T-helper 9 cell (primary cell): ENCODE data around the gene CPNE1.

Source experiments
- DNase-seq: peaks from one replicate; pipeline ENCODE4 v3.0.0-alpha.2; 2020

CPNE1 gene

GRCh38 chr20:35618263-35619131, 46.2 kb downstream of the CPNE1 start:
- DNase-seq = peak; percentile 16

- DNase-seq = peak; percentile 17
Measured at GRCh38 chr20:35617397-35618262, 47.1 kb downstream of the CPNE1 start.

DNA sequence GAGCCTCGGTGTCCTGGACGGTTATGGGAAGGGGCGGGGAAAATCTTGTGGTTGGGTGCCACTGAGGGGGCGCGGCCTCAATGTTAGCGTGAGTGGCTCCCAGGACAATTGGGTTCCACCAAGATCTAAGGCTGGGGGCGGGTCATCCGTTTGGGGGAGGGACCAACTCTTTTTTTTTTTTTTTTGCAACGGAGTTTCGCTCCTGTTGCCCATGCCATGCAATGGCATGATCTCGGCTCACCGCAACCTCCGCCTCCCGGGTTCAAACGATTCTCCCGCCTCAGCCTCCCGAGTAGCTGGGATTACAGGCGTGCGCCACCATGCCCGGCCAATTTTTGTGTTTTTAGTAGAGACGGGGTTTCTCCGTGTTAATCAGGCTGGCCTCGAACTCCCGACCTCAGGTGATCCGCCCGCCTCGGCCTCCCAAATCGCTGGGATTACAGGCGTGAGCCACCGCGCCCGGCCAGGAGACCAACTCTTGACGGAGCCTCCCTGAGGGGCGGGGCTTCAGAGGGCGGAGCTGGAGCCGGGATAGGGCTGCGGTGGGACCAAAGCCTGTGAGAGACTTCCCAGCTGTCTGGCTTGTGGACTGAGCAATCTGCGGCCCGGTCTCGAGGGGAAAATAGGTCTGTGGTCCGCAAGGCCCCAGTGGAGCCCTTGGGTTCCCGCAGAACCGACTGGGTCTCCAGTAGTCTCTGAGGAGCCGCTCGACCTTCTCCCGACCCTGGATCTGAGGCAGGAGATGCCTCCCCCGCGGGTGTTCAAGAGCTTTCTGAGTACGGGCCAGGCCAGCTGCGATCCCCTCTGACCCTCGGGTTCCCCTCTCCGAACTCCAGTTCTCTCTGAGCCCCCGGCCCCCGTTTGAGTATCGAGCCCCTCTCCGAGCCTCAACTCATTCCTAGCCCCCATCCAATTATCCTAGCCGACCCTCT, 48.0 kb downstream of the CPNE1 start:
- DNase-seq = peak; percentile 57

DNA sequence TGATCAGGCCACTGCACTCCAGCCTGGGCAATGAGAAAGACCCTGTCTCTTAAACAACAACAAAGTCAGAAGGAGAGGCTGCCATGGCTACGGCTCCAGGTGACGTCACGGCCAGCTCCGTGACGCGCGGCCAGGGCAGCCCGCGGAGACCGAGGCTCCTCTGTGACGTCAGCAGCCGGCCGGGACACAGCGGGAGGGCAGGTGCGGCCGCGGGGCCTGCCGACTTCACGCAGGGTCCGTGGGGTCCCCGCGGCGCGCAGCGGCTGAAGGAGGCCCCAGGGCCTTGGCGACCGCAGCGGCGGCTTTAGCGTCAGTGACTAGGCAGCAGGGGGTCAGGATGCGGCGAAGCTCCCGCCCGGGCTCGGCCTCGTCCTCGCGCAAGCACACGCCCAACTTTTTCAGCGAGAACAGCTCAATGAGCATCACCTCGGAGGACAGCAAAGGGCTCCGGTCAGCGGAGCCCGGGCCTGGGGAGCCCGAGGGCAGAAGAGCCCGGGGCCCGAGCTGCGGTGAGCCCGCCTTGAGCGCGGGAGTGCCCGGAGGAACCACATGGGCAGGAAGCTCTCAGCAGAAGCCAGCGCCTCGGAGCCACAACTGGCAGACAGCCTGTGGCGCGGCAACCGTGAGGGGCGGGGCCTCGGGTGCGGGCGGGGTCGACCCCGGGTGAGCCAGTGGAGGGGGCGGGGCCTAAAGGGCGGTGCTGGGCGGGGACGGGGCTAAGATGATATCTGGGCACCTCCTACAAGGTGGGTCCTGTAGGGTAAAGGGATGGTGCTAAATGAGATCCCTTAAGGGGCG, 48.8 kb downstream of the CPNE1 start, which contains the start of gene SPAG4:
TSS of gene SPAG4 (plus strand) at position 163 of the 798 bp plus-strand sequence. CDS start at position 338, 175 bp downstream.
- peak; percentile 100 for DNase-seq

DNA sequence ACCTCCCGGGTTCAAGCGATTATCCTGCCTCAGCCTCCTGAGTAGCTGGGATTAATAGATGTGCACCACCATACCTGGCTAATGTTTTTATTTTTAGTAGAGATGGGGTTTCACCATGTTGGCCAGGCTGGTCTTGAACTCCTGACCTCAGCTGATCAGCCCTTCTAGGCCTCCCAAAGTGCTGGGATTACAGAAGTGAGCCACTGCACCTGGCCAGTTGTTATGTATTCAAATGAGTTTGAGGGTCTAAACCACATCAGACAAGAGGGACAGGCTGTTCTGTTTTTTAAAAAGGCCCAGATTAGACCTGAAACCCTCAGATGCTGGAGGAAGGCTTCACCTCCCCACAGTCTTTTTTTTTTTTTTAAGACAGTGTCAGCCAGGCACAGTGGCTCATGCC, 53.2 kb downstream of the CPNE1 start:
- no peak for DNase-seq

DNA sequence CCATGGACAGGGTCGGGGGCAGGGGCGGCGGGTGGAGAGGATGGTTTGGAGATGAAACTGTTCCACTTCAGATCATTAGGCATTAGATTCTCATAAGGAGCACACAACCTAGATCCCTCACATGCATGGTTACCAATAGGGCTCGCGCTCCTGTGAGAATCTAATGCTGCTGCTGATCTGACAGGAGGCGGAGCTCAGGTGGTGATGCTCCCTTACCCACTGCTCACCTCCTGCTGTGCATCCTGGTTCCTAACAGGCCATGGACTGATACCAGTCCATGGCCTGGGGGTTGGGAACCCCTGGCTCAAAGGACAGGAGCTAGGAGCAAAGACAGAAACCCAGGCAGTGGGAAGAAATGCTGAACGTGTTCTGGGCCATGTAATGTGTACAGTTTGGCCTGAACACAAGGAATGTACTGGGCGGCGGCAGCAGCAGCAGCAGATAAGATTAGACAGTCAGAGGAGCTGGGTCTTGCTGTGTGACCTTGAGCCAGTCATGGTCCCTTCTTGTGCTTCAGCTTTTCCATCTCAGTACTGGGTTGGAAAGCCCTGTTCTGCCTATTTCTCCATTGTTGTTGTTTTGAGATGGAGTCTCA, 53.8 kb downstream of the CPNE1 start:
- no peak for DNase-seq

GRCh38 chr20:35607003-35607735, 57.5 kb downstream of the CPNE1 start:
- DNase-seq = no peak

DNA sequence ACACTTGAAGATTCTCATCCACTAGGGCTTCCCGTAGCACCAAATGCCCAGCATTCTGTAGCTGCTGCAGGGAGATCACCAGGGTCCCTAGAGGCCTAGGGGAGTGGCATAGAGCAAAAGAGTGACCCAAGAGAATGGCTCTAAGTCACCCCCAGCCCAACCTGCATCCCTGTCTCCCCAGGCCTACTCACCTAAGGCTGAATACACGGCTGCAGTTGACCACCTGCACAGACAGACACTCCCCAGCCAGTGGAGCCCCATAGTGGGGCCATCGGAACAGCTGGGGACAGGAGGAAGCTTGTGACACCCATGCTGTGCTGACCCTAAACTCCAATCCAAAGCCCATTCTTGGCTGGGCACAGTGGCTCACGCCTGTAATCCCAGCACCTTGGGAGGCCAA, 58.6 kb downstream of the CPNE1 start:
- DNase-seq = no peak

DNA sequence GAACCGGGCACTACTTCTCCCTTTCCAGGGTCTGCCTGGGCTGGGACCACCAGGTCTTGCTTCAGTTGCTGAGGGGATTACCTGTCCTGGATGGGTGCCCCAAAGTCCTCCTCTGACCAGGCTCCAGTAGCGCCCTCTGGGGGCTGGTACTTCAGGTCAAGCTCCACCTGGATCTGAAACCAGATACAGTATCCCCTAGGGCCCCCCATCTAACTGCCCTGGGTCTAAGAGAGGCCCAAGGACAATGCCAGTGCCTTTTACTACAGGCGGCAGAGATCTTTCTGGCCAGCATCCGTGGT, 60.3 kb downstream of the CPNE1 start:
- DNase-seq = no peak

- DNase-seq = no peak
Measured at GRCh38 chr20:35603695-35604448, 60.8 kb downstream of the CPNE1 start.

DNA sequence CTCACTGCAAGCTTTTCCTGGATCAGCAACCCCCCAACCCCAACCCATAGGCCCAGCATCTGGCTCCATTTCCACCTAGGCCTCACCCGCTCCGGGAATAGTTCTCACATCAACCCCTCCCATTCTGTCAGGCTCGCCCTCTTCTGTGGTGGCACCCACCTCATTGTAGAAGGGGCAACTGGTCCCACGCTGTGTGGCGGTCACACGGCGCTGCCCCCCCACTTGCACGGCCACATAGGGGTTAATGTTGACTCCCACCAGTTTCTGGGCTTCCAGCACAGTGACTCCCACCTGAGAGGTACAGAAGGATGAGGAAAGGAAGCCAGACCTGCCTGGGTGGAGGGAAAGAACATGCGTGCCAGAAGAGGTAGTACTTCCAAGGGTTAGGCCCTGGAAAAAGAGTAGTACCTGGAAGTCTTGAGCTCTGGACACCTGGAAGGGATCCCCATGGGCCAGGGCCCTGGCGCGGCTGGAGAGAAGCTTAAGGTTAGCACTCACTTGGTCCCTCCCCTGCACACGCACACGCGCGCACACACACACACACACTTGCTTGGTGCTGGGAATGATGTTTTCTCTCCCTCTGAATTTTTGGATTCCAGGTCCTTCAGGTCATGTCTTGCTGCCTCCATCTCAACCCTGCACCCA, 61.7 kb downstream of the CPNE1 start:
- DNase-seq = no peak

- DNase-seq = no peak
Measured at GRCh38 chr20:35601990-35602389, 62.7 kb downstream of the CPNE1 start.

- peak; percentile 67 for DNase-seq
Measured at GRCh38 chr20:35600993-35601973, 63.4 kb downstream of the CPNE1 start.

DNA sequence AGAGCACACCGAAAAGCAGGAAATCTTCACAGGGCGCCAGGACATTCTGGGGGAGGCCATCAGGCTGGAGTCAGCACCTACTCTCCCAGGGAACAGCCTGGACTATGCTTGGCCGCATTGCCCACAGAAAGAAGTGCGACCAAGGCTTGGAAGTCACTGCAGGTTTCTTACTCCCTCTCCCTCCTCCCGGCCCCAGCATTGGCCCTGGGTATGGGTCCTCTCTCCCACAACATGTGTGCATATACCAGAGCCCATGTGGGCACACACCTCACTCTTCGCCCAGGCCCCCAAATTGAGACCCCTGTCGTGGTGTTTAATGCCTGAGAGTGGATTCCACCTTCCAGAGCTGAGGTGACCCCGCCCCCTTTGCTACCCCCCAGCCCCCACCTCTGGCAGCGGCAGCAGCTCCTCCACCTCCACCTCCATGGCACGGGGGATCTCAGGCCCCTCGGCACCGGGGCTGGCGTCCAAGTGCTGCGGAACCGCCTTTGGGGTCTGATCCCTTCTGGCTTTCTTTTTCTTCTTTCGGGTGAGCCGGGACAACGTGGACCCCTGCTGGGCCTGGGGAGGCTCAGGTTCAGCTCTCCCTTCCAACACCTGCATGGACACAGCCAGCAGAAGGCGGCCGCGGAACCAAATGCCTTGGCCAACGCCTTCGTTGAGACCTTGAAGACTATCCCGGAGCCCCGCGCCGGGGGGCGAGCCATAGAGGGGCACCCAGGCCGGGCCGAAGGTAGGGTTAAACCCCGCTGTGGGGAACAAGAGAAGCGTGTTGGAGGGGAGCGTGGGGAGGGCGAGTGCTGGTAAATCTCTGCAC, 64.3 kb downstream of the CPNE1 start:
- DNase-seq = no peak

GRCh38 chr20:35599776-35600120, 65.0 kb downstream of the CPNE1 start:
- no peak for DNase-seq

GRCh38 chr20:35598899-35599775, 65.6 kb downstream of the CPNE1 start:
- no peak for DNase-seq
